Measurements from ENCODE around the gene PPFIA3.

Gene PPFIA3

GRCh38 chr19:49150944-49151243 is 31.6 kb downstream of the PPFIA3 start:
- no peak overlapping the region for H3K4me3 ChIP-seq (IDR thresholded peaks at IDR 0.05; ENCODE audit: insufficient read depth, low read depth, low read length)
- H3K79me2 ChIP-seq (ENCODE audit: insufficient read depth, low read depth): no peaks in the 10 kb centered on the region
- H3K27me3 ChIP-seq (ENCODE audit: insufficient read depth, low read depth): peaks cover 78% of the 10 kb centered on the region
- H3K4me1 ChIP-seq (ENCODE audit: low read depth, poor library complexity, severe bottlenecking): peaks cover 24% of the 10 kb centered on the region
- H3K27ac ChIP-seq: no peak overlapping the region
- no peak overlapping the region; the same call in 1 of the 2 replicates for H2AFZ ChIP-seq (ENCODE audit: low read depth)
- peak overlapping the region; percentile 100 for H3K4me2 ChIP-seq
- H3K36me3 ChIP-seq (ENCODE audit: insufficient read depth): no peaks in the 10 kb centered on the region
- no peak overlapping the region for H3K9ac ChIP-seq
- no peak for TF ChIP-seq CTCF (conservative IDR thresholded peaks at IDR 0.05; ENCODE audit: low read depth, low read length)
- no peaks in the 10 kb centered on the region for H4K20me1 ChIP-seq (ENCODE audit: insufficient read depth)

GRCh38 chr19:49151267-49152118 is 32.1 kb downstream of the PPFIA3 start:
- no peaks in the 10 kb centered on the region for H3K79me2 ChIP-seq (ENCODE audit: insufficient read depth, low read depth)
- peaks cover 79% of the 10 kb centered on the region for H3K27me3 ChIP-seq (ENCODE audit: insufficient read depth, low read depth)
- 0 out of 2 replicates have a peak overlapping the region, but pooled peaks have one; percentile 23 for H2AFZ ChIP-seq (ENCODE audit: low read depth)
- H3K4me3 ChIP-seq (IDR thresholded peaks at IDR 0.05; ENCODE audit: insufficient read depth, low read depth, low read length): no peak overlapping the region
- peak overlapping the region; percentile 100 for H3K4me2 ChIP-seq
- peaks cover 21% of the 10 kb centered on the region for H3K4me1 ChIP-seq (ENCODE audit: low read depth, poor library complexity, severe bottlenecking)
- H3K27ac ChIP-seq: no peak overlapping the region
- H3K9ac ChIP-seq: no peak overlapping the region
- no peaks in the 10 kb centered on the region for H4K20me1 ChIP-seq (ENCODE audit: insufficient read depth)
- no peaks in the 10 kb centered on the region for H3K36me3 ChIP-seq (ENCODE audit: insufficient read depth)
- TF ChIP-seq CTCF (conservative IDR thresholded peaks at IDR 0.05; ENCODE audit: low read depth, low read length): no peak

GRCh38 chr19:49152119-49152550 is 32.8 kb downstream of the PPFIA3 start:
- Histone ChIP-seq H2AFZ (ENCODE audit: low read depth) (0 out of 2 replicates have a peak overlapping the region, but pooled peaks have one; percentile 23), H3K4me3 (IDR thresholded peaks at IDR 0.05; ENCODE audit: insufficient read depth, low read depth, low read length) (no peak overlapping the region), H3K27ac (no peak overlapping the region), H3K27me3 (ENCODE audit: insufficient read depth, low read depth) (peaks cover 74% of the 10 kb centered on the region), H3K9ac (no peak overlapping the region), H4K20me1 (ENCODE audit: insufficient read depth) (no peaks in the 10 kb centered on the region), H3K36me3 (ENCODE audit: insufficient read depth) (no peaks in the 10 kb centered on the region), H3K4me1 (ENCODE audit: low read depth, poor library complexity, severe bottlenecking) (peaks cover 21% of the 10 kb centered on the region), H3K4me2 (peak overlapping the region; percentile 100), H3K79me2 (ENCODE audit: insufficient read depth, low read depth) (no peaks in the 10 kb centered on the region)
- TF ChIP-seq CTCF (conservative IDR thresholded peaks at IDR 0.05; ENCODE audit: low read depth, low read length): no peak

GRCh38 chr19:49153167-49153809 is 33.9 kb downstream of the PPFIA3 start:
- Histone ChIP-seq H3K4me1 (ENCODE audit: low read depth, poor library complexity, severe bottlenecking) (peaks cover 32% of the 10 kb centered on the region), H4K20me1 (ENCODE audit: insufficient read depth) (no peaks in the 10 kb centered on the region), H3K27ac (no peak overlapping the region), H3K4me2 (no peak overlapping the region), H3K36me3 (ENCODE audit: insufficient read depth) (no peaks in the 10 kb centered on the region), H3K79me2 (ENCODE audit: insufficient read depth, low read depth) (no peaks in the 10 kb centered on the region), H2AFZ (ENCODE audit: low read depth) (no peak overlapping the region), H3K9ac (no peak overlapping the region), H3K27me3 (ENCODE audit: insufficient read depth, low read depth) (peaks cover 76% of the 10 kb centered on the region), H3K4me3 (IDR thresholded peaks at IDR 0.05; ENCODE audit: insufficient read depth, low read depth, low read length) (no peak overlapping the region)
- no peak for TF ChIP-seq CTCF (conservative IDR thresholded peaks at IDR 0.05; ENCODE audit: low read depth, low read length)
